HG02973 (cell line): ENCODE data around the gene CD72.

ENCODE experiments used
- ATAC-seq: cut with Tn5 transposase; IDR thresholded peaks from one replicate; pipeline ENCODE4 v1.9.1; 2021; ENCODE audit warnings: moderate library complexity; ENCODE audit not compliant: unreplicated experiment

CD72 gene

DNA sequence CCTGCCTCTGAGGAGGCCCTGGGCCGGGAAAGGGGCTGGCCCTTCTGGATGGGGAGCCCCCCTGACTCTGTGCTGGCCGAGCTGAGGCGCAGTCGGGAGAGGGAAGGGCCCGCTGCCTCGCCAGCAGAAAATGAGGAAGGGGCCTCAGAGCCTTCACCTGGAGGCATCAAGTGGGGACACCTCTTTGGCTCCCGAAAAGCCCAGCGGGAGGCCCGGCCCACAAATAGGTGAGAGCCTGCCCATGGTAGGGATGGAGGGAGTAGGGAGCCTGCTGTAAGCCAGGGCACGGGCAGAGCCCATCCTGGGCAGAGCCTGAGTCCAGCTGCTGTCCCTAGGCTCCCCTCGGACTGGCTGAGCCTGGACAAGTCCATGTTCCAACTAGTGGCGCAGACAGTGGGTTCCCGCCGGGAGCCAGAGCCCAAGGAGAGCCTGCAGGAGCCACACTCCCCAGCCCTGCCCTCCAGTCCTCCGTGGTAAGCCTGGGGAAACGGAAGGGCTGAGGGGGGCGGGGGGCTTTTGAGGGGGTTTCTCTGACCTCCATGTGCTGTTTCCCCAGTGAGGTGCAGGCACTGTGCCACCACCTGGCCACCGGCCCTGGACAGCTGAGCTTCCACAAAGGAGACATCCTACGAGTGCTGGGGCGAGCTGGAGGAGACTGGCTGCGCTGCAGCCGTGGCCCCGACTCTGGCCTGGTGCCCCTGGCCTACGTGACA, 57.4 kb downstream of the CD72 start:
- no peak for ATAC-seq
